Osteoblast (primary cell): Measurements from ENCODE around the gene EIPR1. TPM values are rescaled to one million over a fixed set of nuclear protein-coding genes. Genes with fewer than 3 reads are reported as not detected.

ENCODE experiments used
- DNase-seq: peaks from one replicate; pipeline ENCODE4 v3.0.0; 2011; ENCODE audit warnings: low spot score, mixed read lengths; ENCODE audit not compliant: insufficient read length; ENCODE audit errors: missing footprints
- H2AFZ ChIP-seq: 2 replicates; pipeline ENCODE4 v1.6.0; 2011; ENCODE audit warnings: mild to moderate bottlenecking, low read length
- H3K27ac ChIP-seq: 2 replicates; pipeline ENCODE4 v1.5.1; 2011; ENCODE audit warnings: mild to moderate bottlenecking, low read depth, low read length, moderate library complexity
- H3K27me3 ChIP-seq: 2 replicates; pipeline ENCODE4 v1.6.0; 2012; ENCODE audit warnings: mild to moderate bottlenecking, control low read depth, inconsistent platforms, low read length, moderate library complexity; ENCODE audit not compliant: insufficient read depth
- H3K36me3 ChIP-seq: 2 replicates; pipeline ENCODE4 v1.5.1; 2011; ENCODE audit warnings: mild to moderate bottlenecking, low read length, control low read depth, moderate library complexity; ENCODE audit not compliant: insufficient read depth
- H3K4me1 ChIP-seq: 2 replicates; pipeline ENCODE4 v1.5.1; 2011; ENCODE audit warnings: mild to moderate bottlenecking, low read length, control low read depth, moderate library complexity; ENCODE audit not compliant: insufficient read depth
- H3K4me2 ChIP-seq: 2 replicates; pipeline ENCODE4 v1.6.0; 2011; ENCODE audit warnings: mild to moderate bottlenecking, low read length; ENCODE audit not compliant: insufficient read depth
- H3K4me3 ChIP-seq: fragments of 200-600 bp; sonication (generic); 3 replicates; pipeline ENCODE4 v1.5.1; 2012; ENCODE audit warnings: mild to moderate bottlenecking, low read length, inconsistent platforms; ENCODE audit not compliant: insufficient read depth
- H3K79me2 ChIP-seq: 2 replicates; pipeline ENCODE4 v1.6.0; 2012; ENCODE audit warnings: mild to moderate bottlenecking, low read length, control low read depth, inconsistent platforms; ENCODE audit not compliant: insufficient read depth
- H3K9me3 ChIP-seq: 2 replicates; pipeline ENCODE4 v1.5.1; 2011; ENCODE audit warnings: low read depth, low read length, control low read depth
- H4K20me1 ChIP-seq: 2 replicates; pipeline ENCODE4 v1.6.0; 2012; ENCODE audit warnings: mild to moderate bottlenecking, low read length, control low read depth; ENCODE audit not compliant: insufficient read depth
- total RNA-seq: library from RNA; depleted of rRNA; stranded (reverse); fragments of >200 nt; gene quantifications from 2 replicates; pipeline ENCODE4 v1.2.3, GENCODE V29; 2012
- TF ChIP-seq, protein P1 (sequence below): IDR thresholded peaks from 2 replicates; pipeline ENCODE4 v1.5.1; 2011; ENCODE audit warnings: mild to moderate bottlenecking, low read depth, low read length, moderate library complexity; ENCODE audit errors: extremely low read depth

EIPR1 gene
- total RNA-seq, 1 donor, result 17.7 TPM

DNA sequence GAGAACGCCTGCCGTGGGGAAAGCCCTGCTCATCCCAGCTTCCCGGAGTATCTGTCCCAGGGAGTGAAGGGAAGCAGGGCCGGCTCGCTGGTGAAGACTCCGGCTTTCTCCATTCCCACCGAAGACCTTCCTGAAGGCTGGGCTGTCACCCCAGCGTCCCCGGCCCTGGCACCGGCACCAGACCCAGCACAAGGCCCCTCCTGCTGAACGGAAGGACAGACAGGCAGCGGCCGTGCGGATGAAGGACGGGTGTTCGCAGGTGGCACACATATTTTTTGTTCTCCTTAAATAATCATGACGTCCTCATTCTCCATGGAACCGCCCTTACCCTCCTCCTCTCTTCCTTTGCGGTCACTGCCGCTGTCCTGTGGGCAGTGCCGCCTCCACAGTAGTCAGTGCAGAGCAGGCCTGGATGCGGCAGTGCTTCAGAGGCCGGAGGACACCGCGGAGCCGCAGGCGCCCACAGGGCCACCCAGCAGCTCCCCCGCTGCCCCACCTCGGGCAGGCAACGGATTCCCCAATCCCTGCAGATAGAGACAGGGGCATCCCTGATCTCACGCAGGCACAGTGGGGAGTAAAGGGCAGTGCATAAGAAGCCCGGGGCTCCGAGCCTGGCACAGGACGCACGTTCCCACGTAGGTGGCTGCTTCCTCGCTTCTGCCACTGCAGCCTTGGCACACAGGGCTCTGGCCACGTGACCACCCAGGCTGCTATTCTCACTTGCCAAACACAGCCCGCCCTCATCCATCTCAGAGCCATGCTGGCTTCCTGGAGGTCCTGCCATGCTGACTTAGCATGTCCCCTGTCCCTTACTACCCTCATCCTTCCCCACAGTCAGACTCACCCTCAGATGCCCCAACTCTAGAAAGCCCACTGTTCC, 229.7 kb downstream of the EIPR1 start:
- no peaks in the 10 kb centered on the region for H3K79me2 ChIP-seq
- no peaks in the 10 kb centered on the region for H3K9me3 ChIP-seq
- no peak overlapping the region for H3K4me2 ChIP-seq
- H3K36me3 ChIP-seq, result no peaks in the 10 kb centered on the region
- H4K20me1 ChIP-seq, result no peaks in the 10 kb centered on the region
- no peak overlapping the region for H3K4me3 ChIP-seq
- no peak overlapping the region for H3K27ac ChIP-seq
- no peaks in the 10 kb centered on the region for H3K4me1 ChIP-seq
- H3K27me3 ChIP-seq, result no peaks in the 10 kb centered on the region
- DNase-seq, result no peak
- H2AFZ ChIP-seq, result no peak overlapping the region
- TF ChIP-seq, protein P1, sequence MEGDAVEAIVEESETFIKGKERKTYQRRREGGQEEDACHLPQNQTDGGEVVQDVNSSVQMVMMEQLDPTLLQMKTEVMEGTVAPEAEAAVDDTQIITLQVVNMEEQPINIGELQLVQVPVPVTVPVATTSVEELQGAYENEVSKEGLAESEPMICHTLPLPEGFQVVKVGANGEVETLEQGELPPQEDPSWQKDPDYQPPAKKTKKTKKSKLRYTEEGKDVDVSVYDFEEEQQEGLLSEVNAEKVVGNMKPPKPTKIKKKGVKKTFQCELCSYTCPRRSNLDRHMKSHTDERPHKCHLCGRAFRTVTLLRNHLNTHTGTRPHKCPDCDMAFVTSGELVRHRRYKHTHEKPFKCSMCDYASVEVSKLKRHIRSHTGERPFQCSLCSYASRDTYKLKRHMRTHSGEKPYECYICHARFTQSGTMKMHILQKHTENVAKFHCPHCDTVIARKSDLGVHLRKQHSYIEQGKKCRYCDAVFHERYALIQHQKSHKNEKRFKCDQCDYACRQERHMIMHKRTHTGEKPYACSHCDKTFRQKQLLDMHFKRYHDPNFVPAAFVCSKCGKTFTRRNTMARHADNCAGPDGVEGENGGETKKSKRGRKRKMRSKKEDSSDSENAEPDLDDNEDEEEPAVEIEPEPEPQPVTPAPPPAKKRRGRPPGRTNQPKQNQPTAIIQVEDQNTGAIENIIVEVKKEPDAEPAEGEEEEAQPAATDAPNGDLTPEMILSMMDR, result no peak

DNA sequence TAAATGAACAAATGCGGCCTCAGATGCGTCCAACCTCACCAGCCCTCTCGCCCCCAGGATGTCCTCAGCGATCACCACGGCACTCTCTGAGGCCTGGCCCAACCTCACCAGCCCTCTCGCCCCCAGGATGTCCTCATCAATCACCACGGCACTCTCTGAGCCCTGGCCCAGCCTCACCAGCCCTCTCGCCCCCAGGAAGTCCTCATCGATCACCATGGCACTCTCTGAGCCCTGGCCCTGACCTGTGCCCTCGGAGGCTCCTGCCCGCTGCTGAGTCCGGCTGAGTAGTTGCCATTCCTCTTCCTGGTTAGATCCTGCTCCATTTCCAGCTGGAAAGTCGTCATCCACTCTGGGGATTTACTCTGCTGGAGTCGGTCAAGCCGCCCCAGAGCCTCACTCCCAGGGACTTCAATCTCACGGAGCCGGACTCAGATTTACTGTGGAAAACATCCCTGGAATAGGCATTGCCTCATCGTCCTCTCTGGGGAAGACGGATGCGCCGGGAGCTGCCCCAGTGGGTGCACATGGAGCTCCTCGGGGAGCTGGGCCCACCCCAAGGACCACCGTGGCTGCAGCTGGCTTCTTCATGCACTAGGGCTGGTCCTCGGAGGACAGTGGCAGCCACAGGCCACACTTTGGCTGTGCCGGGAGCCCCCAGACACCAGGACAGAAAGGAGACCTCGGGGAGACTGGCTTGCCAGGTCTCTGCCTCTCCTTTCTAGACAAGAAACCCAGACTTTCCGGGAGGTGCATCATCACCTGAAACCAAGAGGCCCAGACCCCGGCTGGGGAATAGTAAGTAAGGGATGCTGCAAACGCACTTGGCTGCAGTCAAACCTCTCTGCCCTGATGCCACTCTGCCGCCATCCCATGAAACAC, 230.6 kb downstream of the EIPR1 start:
- no peak for DNase-seq
- Histone ChIP-seq H2AFZ (no peak overlapping the region), H3K4me2 (no peak overlapping the region), H3K27me3 (no peaks in the 10 kb centered on the region), H3K27ac (no peak overlapping the region), H3K9me3 (no peaks in the 10 kb centered on the region), H3K79me2 (no peaks in the 10 kb centered on the region), H3K36me3 (no peaks in the 10 kb centered on the region), H3K4me3 (no peak overlapping the region), H3K4me1 (no peaks in the 10 kb centered on the region), H4K20me1 (no peaks in the 10 kb centered on the region)
- TF ChIP-seq, protein P1, result no peak

DNA sequence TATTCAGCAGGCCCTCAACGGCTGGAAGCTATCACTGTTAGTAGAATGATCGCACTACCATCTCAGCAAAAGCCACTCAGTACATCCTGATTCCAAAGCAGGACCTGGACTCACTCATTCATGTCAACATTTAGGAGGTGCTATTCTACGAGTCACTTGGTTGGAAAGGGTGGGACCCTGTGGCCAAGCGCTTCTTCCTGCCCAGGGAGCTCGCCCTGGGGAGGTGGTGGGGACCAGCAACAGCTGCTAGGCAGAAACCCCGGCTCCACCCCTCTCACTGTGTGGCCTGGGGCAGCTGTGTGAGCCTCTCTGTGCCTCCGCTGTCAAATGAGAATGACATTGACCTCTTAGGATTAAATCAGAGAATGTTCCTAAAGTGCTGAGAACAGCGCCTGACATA, 231.4 kb downstream of the EIPR1 start:
- Histone ChIP-seq H3K4me3 (no peak overlapping the region), H3K27ac (no peak overlapping the region), H3K9me3 (no peaks in the 10 kb centered on the region), H4K20me1 (no peaks in the 10 kb centered on the region), H3K36me3 (no peaks in the 10 kb centered on the region), H2AFZ (no peak overlapping the region), H3K27me3 (no peaks in the 10 kb centered on the region), H3K4me2 (no peak overlapping the region), H3K79me2 (no peaks in the 10 kb centered on the region), H3K4me1 (no peaks in the 10 kb centered on the region)
- no peak for DNase-seq
- TF ChIP-seq, protein P1, result no peak
